Measurements from ENCODE around the gene EFNA4. TPM values are rescaled to one million over a fixed set of nuclear protein-coding genes. Genes with fewer than 3 reads are reported as not detected.

EFNA4 gene
- total RNA-seq, 1 donor from 2014 or later: 1.7 TPM

GRCh38 chr1:155050560-155051341 is 12.8 kb upstream of the EFNA4 start, which contains the start of gene ADAM15:
Gene ADAM15 (plus strand): TSS chr1:155051316. CDS start chr1:155051387, 71 bp downstream.
- H3K27ac ChIP-seq (replicated peaks): peak within 1 kb of the TSS; percentile 98
- H3K4me3 ChIP-seq: peak within 1 kb of the TSS; percentile 80
- no peaks in the 10 kb centered on the region for H3K9me3 ChIP-seq (replicated peaks)
- H3K36me3 ChIP-seq: peaks cover 27% of the 10 kb centered on the region
- H3K4me1 ChIP-seq: peaks cover 62% of the 10 kb centered on the region
- H3K27me3 ChIP-seq (ENCODE audit: low read depth): no peaks in the 10 kb centered on the region
- peak; percentile 87 for DNase-seq
- TF ChIP-seq CTCF (IDR thresholded peaks at IDR 0.05; ENCODE audit: borderline replicate concordance): peak; percentile 93
- intact Hi-C loops (cut with micrococcal nuclease): no loop called here

DNA sequence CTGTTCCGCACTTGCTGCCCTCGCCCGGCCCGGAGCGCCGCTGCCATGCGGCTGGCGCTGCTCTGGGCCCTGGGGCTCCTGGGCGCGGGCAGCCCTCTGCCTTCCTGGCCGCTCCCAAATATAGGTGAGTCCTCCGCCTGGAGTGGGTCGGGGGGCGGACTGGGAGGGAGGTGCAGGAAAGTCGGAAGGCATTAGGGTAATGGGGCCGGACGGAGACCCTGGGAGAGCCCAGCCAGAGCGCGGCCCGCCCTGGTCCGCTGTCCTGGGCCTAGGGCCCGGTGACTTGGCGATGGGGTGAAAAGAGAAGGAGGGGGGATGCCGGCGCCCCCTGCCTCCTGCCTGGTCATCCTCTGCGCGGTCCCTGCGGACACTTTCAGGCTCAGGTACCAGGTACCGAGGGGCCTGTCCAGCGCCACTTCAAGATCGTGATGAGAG is 12.2 kb upstream of the EFNA4 start:
- intact Hi-C loops (cut with micrococcal nuclease): no loop called here
- no peaks in the 10 kb centered on the region for H3K9me3 ChIP-seq (replicated peaks)
- H3K4me3 ChIP-seq: peak overlapping the region; percentile 80
- TF ChIP-seq CTCF (IDR thresholded peaks at IDR 0.05; ENCODE audit: borderline replicate concordance): no peak
- H3K27me3 ChIP-seq (ENCODE audit: low read depth): no peaks in the 10 kb centered on the region
- peak overlapping the region; percentile 98 for H3K27ac ChIP-seq (replicated peaks)
- DNase-seq: no peak
- peaks cover 62% of the 10 kb centered on the region for H3K4me1 ChIP-seq
- H3K36me3 ChIP-seq: peaks cover 33% of the 10 kb centered on the region

GRCh38 chr1:155051777-155052398 is 11.7 kb upstream of the EFNA4 start:
- peak; percentile 74 for DNase-seq
- Histone ChIP-seq H3K27ac (replicated peaks) (peak overlapping the region; percentile 98), H3K4me1 (peaks cover 62% of the 10 kb centered on the region), H3K9me3 (replicated peaks) (no peaks in the 10 kb centered on the region), H3K36me3 (peaks cover 38% of the 10 kb centered on the region), H3K4me3 (peak overlapping the region; percentile 80), H3K27me3 (ENCODE audit: low read depth) (no peaks in the 10 kb centered on the region)
- intact Hi-C loops (cut with micrococcal nuclease): no loop called here
- TF ChIP-seq CTCF (IDR thresholded peaks at IDR 0.05; ENCODE audit: borderline replicate concordance): no peak

DNA sequence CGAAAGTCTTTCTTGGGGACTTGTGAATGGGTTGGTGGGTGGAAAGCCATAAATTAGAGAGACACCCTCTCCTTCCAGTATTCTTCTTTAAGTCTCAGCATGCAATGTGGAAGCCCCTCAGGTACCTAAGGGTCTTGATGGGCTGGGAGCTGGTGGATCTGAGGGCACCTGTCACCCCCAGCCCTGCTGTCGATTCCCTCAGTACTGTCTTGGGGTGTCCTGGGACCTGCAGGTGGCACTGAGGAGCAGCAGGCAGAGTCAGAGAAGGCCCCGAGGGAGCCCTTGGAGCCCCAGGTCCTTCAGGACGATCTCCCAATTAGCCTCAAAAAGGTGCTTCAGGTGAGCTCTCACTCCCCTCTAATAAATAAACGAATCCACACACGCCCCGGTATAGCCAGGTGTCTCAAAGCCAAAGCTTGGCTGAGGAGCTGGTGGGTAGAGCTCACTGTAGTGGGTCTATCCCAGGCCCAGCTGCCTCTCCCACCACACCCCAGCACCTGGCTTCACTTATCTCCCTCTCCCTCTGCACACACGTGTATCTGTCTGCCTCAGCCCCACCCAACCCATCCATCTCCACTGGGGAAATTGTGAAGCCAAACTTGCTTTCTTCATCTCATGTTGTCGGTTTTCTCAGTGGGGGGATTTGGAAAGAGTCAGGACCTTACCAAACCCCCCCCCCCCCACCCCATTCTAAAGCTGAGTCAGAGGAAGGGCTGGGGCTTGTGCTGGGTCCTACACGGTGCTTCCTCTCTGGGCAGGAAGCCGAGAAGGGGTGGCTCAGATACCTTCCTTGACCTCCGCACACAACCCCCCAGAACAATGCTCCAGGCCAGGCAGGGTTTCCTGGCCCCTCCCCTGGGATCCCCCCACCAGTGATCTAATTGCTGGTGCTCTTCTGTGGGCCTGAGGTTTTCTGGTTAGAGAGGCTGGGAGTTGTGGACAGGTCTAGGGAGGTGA is 10.8 kb upstream of the EFNA4 start:
- Histone ChIP-seq H3K4me1 (peaks cover 62% of the 10 kb centered on the region), H3K4me3 (peak overlapping the region; percentile 80), H3K9me3 (replicated peaks) (no peaks in the 10 kb centered on the region), H3K27me3 (ENCODE audit: low read depth) (no peaks in the 10 kb centered on the region), H3K36me3 (peaks cover 46% of the 10 kb centered on the region), H3K27ac (replicated peaks) (peak overlapping the region; percentile 98)
- peak; percentile 67 for DNase-seq
- TF ChIP-seq CTCF (IDR thresholded peaks at IDR 0.05; ENCODE audit: borderline replicate concordance): no peak
- intact Hi-C loops (cut with micrococcal nuclease): no loop called here

DNA sequence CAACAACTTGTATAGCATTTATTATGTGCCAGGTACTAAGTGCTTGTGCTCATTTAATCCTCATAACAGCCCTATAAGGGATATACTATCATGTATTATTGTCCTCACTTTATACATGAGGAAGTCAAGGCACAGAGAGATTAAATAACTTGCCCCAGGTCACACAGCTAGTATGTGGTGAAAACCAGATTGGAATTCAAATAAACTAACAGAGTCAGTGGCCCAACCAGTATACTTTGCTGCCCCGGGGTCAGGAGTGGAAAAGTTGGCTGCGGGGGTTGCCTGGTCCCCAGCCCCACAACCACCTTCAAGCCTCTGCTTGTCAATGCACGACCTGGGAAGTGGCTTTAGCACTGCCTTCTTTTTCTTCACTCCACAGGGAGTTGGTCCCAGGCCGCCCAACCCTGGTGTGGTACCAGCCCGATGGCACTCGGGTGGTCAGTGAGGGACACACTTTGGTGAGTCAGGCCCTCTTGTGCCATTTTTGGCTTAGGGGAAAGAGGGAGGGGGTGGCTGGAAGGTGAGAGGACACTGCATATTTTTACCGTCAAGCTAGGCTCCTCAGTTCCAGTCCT is 9.9 kb upstream of the EFNA4 start:
- Histone ChIP-seq H3K36me3 (peaks cover 55% of the 10 kb centered on the region), H3K27ac (replicated peaks) (peak overlapping the region; percentile 98), H3K9me3 (replicated peaks) (no peaks in the 10 kb centered on the region), H3K4me3 (peak overlapping the region; percentile 80), H3K4me1 (peaks cover 65% of the 10 kb centered on the region), H3K27me3 (ENCODE audit: low read depth) (no peaks in the 10 kb centered on the region)
- intact Hi-C loops (cut with micrococcal nuclease): no loop called here
- no peak for DNase-seq
- TF ChIP-seq CTCF (IDR thresholded peaks at IDR 0.05; ENCODE audit: borderline replicate concordance): no peak

All from left ventricle myocardium inferior (tissue), 1 donor.